WERI-Rb-1 (cell line): ENCODE data around the gene AMIGO2.

Experiments used
- DNase-seq: peaks from one replicate; pipeline ENCODE4 v3.0.0-alpha.2; 2020
- H3K27ac ChIP-seq: fragments of 250-450 bp; sonication (Bioruptor Pico); 2 replicates; pipeline ENCODE4 v1.5.1; 2020; ENCODE audit warnings: mild to moderate bottlenecking, moderate library complexity
- H3K27me3 ChIP-seq: fragments of 250-450 bp; sonication (Bioruptor Pico); 2 replicates; pipeline ENCODE4 v1.5.1; 2021; ENCODE audit warnings: mild to moderate bottlenecking, low read depth, moderate library complexity; ENCODE audit not compliant: insufficient read depth, severe bottlenecking
- H3K36me3 ChIP-seq: fragments of 250-450 bp; sonication (Bioruptor Pico); 2 replicates; pipeline ENCODE4 v1.5.1; 2020; ENCODE audit warnings: mild to moderate bottlenecking, moderate library complexity
- H3K4me3 ChIP-seq: 2 replicates; pipeline ENCODE4 v1.5.1; 2011; ENCODE audit warnings: low read depth, mild to moderate bottlenecking, control low read depth, low read length
- H3K9me3 ChIP-seq: fragments of 250-450 bp; sonication (Bioruptor Pico); 2 replicates; pipeline ENCODE4 v1.5.1; 2021; ENCODE audit warnings: mild to moderate bottlenecking, moderate library complexity; ENCODE audit not compliant: severe bottlenecking
- CTCF ChIP-seq: IDR thresholded peaks from 2 replicates; pipeline ENCODE4 v1.5.1; 2011; ENCODE audit warnings: low read depth, mild to moderate bottlenecking, control low read depth, inconsistent platforms, low read length

Gene AMIGO2

GRCh38 chr12:47033789-47034555, 45.8 kb downstream of the AMIGO2 start:
- Histone ChIP-seq H3K36me3 (no peaks in the 10 kb centered on the region), H3K27ac (no peak overlapping the region), H3K9me3 (no peaks in the 10 kb centered on the region), H3K27me3 (peaks cover 12% of the 10 kb centered on the region), H3K4me3 (no peak overlapping the region)
- no peak for DNase-seq
- no peak for TF ChIP-seq CTCF

- no peak for TF ChIP-seq CTCF
- DNase-seq = no peak
- H3K27ac ChIP-seq = no peak overlapping the region
- H3K9me3 ChIP-seq = no peaks in the 10 kb centered on the region
- H3K27me3 ChIP-seq = peaks cover 12% of the 10 kb centered on the region
- H3K36me3 ChIP-seq = no peaks in the 10 kb centered on the region
- H3K4me3 ChIP-seq = no peak overlapping the region
These were observed 46.7 kb downstream of the AMIGO2 start for GRCh38 chr12:47033081-47033480.

- Histone ChIP-seq H3K4me3 (no peak overlapping the region), H3K27me3 (peaks cover 16% of the 10 kb centered on the region), H3K36me3 (no peaks in the 10 kb centered on the region), H3K9me3 (no peaks in the 10 kb centered on the region), H3K27ac (no peak overlapping the region)
- no peak for TF ChIP-seq CTCF
- no peak for DNase-seq
These were observed 47.1 kb downstream of the AMIGO2 start for GRCh38 chr12:47032644-47033043.

GRCh38 chr12:47029903-47030302, 49.9 kb downstream of the AMIGO2 start:
- Histone ChIP-seq H3K27me3 (peaks cover 26% of the 10 kb centered on the region), H3K4me3 (no peak overlapping the region), H3K27ac (no peak overlapping the region), H3K9me3 (no peaks in the 10 kb centered on the region), H3K36me3 (no peaks in the 10 kb centered on the region)
- DNase-seq = no peak
- TF ChIP-seq CTCF = no peak

- TF ChIP-seq CTCF = no peak
- no peaks in the 10 kb centered on the region for H3K36me3 ChIP-seq
- DNase-seq = no peak
- no peak overlapping the region for H3K4me3 ChIP-seq
- no peak overlapping the region for H3K27ac ChIP-seq
- H3K9me3 ChIP-seq = no peaks in the 10 kb centered on the region
- peaks cover 26% of the 10 kb centered on the region for H3K27me3 ChIP-seq
These were observed 50.6 kb downstream of the AMIGO2 start for GRCh38 chr12:47028981-47029708.
